ENCODE results near the gene KCNJ11. TPM values are rescaled to one million over a fixed set of nuclear protein-coding genes. Genes with fewer than 3 reads are reported as not detected.

KCNJ11 gene
- total and polyA plus RNA-seq, 4 donors = 2.1 to 11.8 (median 7.0) TPM

DNA sequence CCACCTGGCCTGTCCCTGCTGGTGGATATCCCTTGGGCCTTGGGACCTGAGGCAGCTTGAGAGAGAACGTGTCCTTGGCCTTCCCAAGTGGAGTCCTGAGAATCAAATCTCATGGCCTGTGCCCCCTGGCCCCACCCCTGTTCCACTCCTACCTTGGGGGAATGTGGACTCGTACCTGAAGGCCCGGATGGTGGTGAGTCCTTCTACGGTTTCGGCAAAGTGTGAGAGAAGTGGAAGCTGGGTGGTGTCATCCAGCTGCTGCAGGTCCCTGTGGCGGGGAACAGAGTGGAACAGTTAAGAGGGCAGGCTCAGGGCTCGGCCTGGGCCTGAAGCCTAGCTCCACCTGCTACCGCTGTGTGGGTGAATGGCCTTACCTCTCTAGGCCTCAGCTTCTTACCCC is 14.0 kb upstream of the KCNJ11 start:
- H3K27me3 ChIP-seq (ENCODE audit: control insufficient read depth, insufficient read depth, low read length) = no peaks in the 10 kb centered on the region

DNA sequence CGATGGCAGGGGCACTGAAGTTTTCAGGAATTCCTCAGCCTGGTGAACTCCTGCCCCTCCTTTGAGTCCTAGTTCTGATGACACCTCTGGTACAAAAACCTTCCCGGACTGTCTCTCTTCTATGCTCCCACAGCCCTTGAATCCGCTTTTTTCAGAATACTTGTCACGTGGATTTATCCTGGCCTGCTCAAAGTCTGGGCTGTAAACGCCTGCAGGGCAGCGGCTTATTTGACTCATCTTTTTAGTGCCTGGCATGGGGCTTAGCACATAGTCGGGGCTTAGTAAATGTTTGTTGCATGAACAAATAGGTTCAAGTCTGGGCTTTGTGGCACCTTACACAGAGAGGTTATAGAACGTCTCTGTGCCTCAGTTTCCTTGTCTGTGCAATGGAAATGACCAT is 13.4 kb upstream of the KCNJ11 start:
- DNase-seq (ENCODE audit: low read depth in 4 of 6, low spot score in 6 of 6) = no peak
- Histone ChIP-seq H3K27ac (ENCODE audit: low read depth, low read length) (no peak overlapping the region), H3K27me3 (ENCODE audit: control insufficient read depth, insufficient read depth, low read length) (no peaks in the 10 kb centered on the region), H3K4me1 (ENCODE audit: control insufficient read depth, insufficient read depth, low read length) (peaks cover 8% of the 10 kb centered on the region), H3K9me3 (ENCODE audit: control insufficient read depth, insufficient read depth, low read length) (no peaks in the 10 kb centered on the region), H3K36me3 (ENCODE audit: control insufficient read depth, insufficient read depth, low read length) (peaks cover 21% of the 10 kb centered on the region), H3K4me3 (ENCODE audit: low read depth, low read length) (no peak overlapping the region)
- WGBS (ENCODE audit: insufficient coverage) = 77% methylated on average over 5 of the region's 8 CpGs

More for the DNA sequence above, 14.0 kb upstream of the KCNJ11 start:
- DNase-seq (ENCODE audit: low read depth in 4 of 6, low spot score in 6 of 6) = no peak
- Histone ChIP-seq H3K9me3 (ENCODE audit: control insufficient read depth, insufficient read depth, low read length) (no peaks in the 10 kb centered on the region), H3K4me3 (ENCODE audit: low read depth, low read length) (no peak overlapping the region), H3K4me1 (ENCODE audit: control insufficient read depth, insufficient read depth, low read length) (peaks cover 8% of the 10 kb centered on the region), H3K36me3 (ENCODE audit: control insufficient read depth, insufficient read depth, low read length) (peaks cover 17% of the 10 kb centered on the region), H3K27ac (ENCODE audit: low read depth, low read length) (no peak overlapping the region)
- WGBS (ENCODE audit: insufficient coverage) = 98% methylated on average over 5 of the region's 8 CpGs

DNA sequence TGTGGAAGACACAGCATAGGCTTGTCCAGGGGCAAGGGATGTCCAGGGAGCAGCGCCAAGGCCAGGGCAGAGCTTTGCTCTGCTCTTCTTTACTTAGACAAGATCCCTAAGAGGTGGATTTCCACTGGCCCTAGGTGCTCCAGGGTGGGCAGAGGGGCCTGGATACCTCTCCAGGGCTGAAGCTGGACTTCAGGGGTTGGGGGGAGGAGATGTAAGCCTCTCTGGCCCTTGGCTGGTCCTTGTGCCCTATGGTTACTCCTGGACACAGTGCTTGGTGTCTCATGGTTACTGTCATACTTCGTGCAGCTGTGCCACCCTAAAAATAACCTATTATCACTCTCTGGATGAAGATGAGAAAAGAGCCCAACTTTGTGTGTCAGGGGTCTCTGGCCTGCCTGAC is 12.9 kb upstream of the KCNJ11 start:
- H3K27ac ChIP-seq (ENCODE audit: low read depth, low read length) = no peak overlapping the region
- DNase-seq (ENCODE audit: low read depth in 4 of 6, low spot score in 6 of 6) = no peak
- no peak overlapping the region for H3K4me3 ChIP-seq (ENCODE audit: low read depth, low read length)
- no peaks in the 10 kb centered on the region for H3K27me3 ChIP-seq (ENCODE audit: control insufficient read depth, insufficient read depth, low read length)
- peaks cover 8% of the 10 kb centered on the region for H3K4me1 ChIP-seq (ENCODE audit: control insufficient read depth, insufficient read depth, low read length)
- 64% methylated on average over 2 of the region's 2 CpGs for WGBS (ENCODE audit: insufficient coverage)
- peaks cover 22% of the 10 kb centered on the region for H3K36me3 ChIP-seq (ENCODE audit: control insufficient read depth, insufficient read depth, low read length)
- no peaks in the 10 kb centered on the region for H3K9me3 ChIP-seq (ENCODE audit: control insufficient read depth, insufficient read depth, low read length)

DNA sequence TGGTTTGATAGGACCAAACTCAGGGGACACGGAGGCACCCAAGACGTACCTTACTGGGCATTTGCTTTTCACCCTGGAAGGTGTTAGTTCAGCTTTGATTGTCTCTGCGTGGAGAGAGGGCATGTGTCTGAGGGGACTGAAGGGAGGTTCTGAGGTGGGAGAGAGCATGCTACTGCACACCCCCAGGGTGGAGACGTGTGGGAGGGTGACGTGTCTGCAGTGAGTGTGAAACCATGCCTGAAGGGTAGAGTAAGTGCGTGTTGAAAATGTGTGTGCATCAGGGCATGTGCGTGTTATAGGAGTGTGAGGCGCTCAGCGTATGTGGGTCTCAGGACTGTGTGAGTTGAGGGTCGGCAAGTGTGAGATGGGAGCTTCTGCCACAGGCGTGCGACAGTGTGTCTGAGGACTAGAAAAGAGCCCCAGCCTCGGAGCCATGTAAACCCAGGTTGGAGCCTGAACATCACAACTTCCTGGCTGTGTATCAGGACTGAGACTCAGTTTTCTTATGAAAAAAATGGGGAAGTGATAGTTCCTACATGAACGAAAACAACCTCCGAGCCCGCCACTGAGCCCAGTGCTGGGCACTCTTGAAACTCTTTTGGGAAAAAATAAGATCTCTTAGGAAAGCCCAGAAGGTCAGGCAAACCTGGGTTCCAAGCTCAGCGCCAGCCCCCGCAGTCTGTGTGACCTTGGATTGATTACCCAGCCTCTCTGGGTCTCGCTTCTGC is 11.8 kb upstream of the KCNJ11 start:
- H3K36me3 ChIP-seq (ENCODE audit: control insufficient read depth, insufficient read depth, low read length) = peaks cover 33% of the 10 kb centered on the region
- DNase-seq (ENCODE audit: low read depth in 4 of 6, low spot score in 6 of 6) = no peak
- peaks cover 1% of the 10 kb centered on the region for H3K4me1 ChIP-seq (ENCODE audit: control insufficient read depth, insufficient read depth, low read length)
- WGBS (ENCODE audit: insufficient coverage) = 93% methylated on average over 18 of the region's 19 CpGs
- H3K9me3 ChIP-seq (ENCODE audit: control insufficient read depth, insufficient read depth, low read length) = no peaks in the 10 kb centered on the region
- H3K27ac ChIP-seq (ENCODE audit: low read depth, low read length) = no peak overlapping the region
- no peak overlapping the region for H3K4me3 ChIP-seq (ENCODE audit: low read depth, low read length)
- no peaks in the 10 kb centered on the region for H3K27me3 ChIP-seq (ENCODE audit: control insufficient read depth, insufficient read depth, low read length)

DNA sequence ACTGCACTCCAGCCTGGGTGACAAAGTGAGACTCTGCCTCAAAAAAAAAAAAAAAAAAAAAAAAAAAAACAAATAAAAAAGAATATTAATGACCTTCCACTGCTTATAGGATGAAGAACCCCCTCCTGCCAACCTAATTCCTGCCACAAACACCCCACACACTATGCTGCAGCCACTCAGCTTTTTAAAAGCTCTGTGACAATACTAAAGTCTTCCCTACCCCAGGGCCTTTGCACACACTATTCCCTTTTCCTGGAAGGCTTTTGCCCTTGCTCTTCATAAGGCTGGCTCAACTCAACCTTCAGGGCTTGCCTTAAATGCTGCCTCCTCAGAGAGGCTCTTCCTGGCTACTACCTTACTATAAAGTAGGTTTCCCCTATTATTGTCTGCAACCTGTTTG is 10.8 kb upstream of the KCNJ11 start:
- H3K4me3 ChIP-seq (ENCODE audit: low read depth, low read length) = no peak overlapping the region
- no peak overlapping the region for H3K27ac ChIP-seq (ENCODE audit: low read depth, low read length)
- DNase-seq (ENCODE audit: low read depth in 4 of 6, low spot score in 6 of 6) = no peak
- H3K36me3 ChIP-seq (ENCODE audit: control insufficient read depth, insufficient read depth, low read length) = peaks cover 42% of the 10 kb centered on the region
- no peaks in the 10 kb centered on the region for H3K4me1 ChIP-seq (ENCODE audit: control insufficient read depth, insufficient read depth, low read length)
- no peaks in the 10 kb centered on the region for H3K9me3 ChIP-seq (ENCODE audit: control insufficient read depth, insufficient read depth, low read length)
- no peaks in the 10 kb centered on the region for H3K27me3 ChIP-seq (ENCODE audit: control insufficient read depth, insufficient read depth, low read length)

DNA sequence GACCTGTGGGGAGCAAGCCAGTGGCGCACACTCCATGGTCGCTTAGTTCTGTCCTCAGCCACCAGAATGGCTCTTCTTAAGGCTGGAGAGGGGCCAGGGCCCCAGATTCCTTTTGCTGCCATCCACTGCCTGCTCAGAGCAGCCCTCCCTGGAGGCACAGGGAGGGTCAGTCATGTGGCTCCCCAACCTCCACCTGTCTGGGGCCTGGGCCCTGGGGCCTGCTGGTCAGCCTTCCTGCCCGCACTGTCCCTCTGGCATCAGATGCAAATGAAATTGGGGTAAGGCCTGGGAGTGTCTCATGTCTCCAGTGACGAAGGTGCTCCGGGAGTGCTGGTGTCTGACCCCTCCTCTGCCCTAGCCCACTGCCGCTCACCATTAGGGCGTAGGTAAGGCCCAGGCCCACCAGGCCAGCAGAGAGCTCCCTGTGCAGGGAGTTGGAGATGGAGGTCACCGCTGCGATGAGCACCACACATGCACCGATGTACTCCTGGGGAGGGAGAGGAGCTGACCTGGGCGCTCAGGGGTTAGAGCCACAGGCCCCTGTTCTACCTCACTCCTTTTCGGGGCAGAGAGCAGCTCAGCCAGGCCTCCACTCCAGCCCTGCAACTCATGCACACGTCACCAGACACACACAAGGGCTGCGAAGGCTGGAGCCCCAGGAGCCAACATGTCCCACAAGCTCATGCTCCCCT is 9.0 kb upstream of the KCNJ11 start:
- Histone ChIP-seq H3K36me3 (ENCODE audit: control insufficient read depth, insufficient read depth, low read length) (peaks cover 57% of the 10 kb centered on the region), H3K4me3 (ENCODE audit: low read depth, low read length) (no peak overlapping the region), H3K27ac (ENCODE audit: low read depth, low read length) (no peak overlapping the region), H3K27me3 (ENCODE audit: control insufficient read depth, insufficient read depth, low read length) (no peaks in the 10 kb centered on the region), H3K4me1 (ENCODE audit: control insufficient read depth, insufficient read depth, low read length) (no peaks in the 10 kb centered on the region), H3K9me3 (ENCODE audit: control insufficient read depth, insufficient read depth, low read length) (no peaks in the 10 kb centered on the region)
- WGBS (ENCODE audit: insufficient coverage) = 90% methylated on average over 7 of the region's 14 CpGs
- DNase-seq (ENCODE audit: low read depth in 4 of 6, low spot score in 6 of 6) = no peak

DNA sequence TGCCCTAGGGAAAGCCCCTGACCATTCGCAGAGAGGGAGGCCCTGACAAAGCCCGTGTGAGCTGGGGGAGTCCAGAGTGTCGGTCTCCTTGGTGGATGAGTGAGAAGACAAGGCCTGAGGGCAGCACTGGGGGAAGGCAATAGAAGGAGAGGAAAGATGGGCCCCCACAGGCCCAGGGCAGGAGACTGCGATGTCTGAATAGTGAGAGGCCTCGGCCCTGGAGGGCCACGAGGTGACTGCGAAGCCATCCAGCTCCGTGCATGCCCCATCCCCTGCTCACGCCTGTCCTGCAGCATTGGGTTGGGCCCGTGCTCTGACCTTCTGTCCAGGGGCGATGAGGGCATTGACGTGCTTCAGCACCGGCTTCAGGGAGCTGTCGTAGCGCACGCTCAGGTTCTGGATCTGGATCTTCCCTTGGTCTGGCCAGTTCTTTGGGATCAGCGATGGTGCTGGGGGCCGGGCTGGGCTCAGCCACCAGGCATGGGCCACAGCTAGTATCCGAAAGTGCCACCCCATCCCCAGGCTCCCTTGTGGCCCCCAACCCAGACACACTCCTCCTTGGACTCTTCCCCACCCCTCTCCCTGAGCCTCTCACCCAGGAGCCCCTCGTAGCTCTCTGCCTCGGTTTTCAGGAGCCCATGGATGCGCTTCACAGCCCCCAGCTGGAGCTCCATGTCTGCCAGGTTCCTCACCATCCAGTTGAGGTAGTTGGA is 8.3 kb upstream of the KCNJ11 start:
- Histone ChIP-seq H3K9me3 (ENCODE audit: control insufficient read depth, insufficient read depth, low read length) (no peaks in the 10 kb centered on the region), H3K27me3 (ENCODE audit: control insufficient read depth, insufficient read depth, low read length) (no peaks in the 10 kb centered on the region), H3K36me3 (ENCODE audit: control insufficient read depth, insufficient read depth, low read length) (peaks cover 57% of the 10 kb centered on the region), H3K4me3 (ENCODE audit: low read depth, low read length) (no peak overlapping the region), H3K4me1 (ENCODE audit: control insufficient read depth, insufficient read depth, low read length) (no peaks in the 10 kb centered on the region), H3K27ac (ENCODE audit: low read depth, low read length) (no peak overlapping the region)
- DNase-seq (ENCODE audit: low read depth in 4 of 6, low spot score in 6 of 6) = no peak
- WGBS (ENCODE audit: insufficient coverage) = 96% methylated on average over 19 of the region's 22 CpGs

DNA sequence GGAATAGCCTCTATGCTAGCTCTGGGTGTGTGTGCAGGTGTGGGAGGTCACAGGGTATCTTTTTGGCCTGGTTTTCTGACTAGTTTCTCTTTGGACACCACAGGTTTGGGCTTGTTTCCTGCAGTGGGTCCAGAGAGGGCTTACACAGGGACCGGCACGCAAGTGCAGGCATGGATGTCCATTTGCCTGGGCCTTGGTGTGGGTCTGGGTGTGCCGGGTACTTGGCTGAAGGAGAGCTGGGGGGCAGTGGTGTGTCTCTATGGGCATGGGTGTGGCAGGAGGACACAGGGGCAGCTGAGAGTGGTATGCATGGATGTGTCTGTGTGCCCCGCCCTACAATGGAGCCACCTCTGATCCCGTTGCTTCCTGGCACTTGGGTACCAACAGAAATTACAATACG is 7.5 kb upstream of the KCNJ11 start:
- H3K9me3 ChIP-seq (ENCODE audit: control insufficient read depth, insufficient read depth, low read length) = no peaks in the 10 kb centered on the region
- H3K4me3 ChIP-seq (ENCODE audit: low read depth, low read length) = no peak overlapping the region
- H3K36me3 ChIP-seq (ENCODE audit: control insufficient read depth, insufficient read depth, low read length) = peaks cover 57% of the 10 kb centered on the region
- DNase-seq (ENCODE audit: low read depth in 4 of 6, low spot score in 6 of 6) = no peak
- 94% methylated on average over 6 of the region's 6 CpGs for WGBS (ENCODE audit: insufficient coverage)
- no peaks in the 10 kb centered on the region for H3K4me1 ChIP-seq (ENCODE audit: control insufficient read depth, insufficient read depth, low read length)
- H3K27me3 ChIP-seq (ENCODE audit: control insufficient read depth, insufficient read depth, low read length) = no peaks in the 10 kb centered on the region
- no peak overlapping the region for H3K27ac ChIP-seq (ENCODE audit: low read depth, low read length)

DNA sequence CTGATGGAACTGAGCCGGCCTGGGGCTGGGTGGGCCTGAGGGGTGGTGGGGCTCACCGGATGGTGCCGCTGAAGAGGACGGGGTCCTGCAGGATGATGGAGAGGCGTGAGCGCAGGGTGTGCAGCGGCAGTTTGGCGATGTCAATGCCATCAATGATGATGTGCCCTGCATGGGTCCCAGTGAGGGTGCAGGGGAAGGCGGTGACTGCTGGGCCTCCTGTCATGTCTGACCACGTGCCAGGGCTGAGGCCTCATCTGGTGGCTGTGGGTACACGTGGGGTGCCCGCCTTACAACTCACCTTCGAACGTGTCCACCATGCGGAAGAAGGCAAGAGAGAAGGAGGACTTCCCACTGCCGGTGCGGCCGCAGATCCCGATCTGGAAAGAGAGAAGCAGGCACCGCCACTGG is 7.1 kb upstream of the KCNJ11 start:
- Histone ChIP-seq H3K36me3 (ENCODE audit: control insufficient read depth, insufficient read depth, low read length) (peaks cover 57% of the 10 kb centered on the region), H3K4me1 (ENCODE audit: control insufficient read depth, insufficient read depth, low read length) (no peaks in the 10 kb centered on the region), H3K9me3 (ENCODE audit: control insufficient read depth, insufficient read depth, low read length) (no peaks in the 10 kb centered on the region), H3K27me3 (ENCODE audit: control insufficient read depth, insufficient read depth, low read length) (no peaks in the 10 kb centered on the region), H3K4me3 (ENCODE audit: low read depth, low read length) (no peak overlapping the region), H3K27ac (ENCODE audit: low read depth, low read length) (no peak overlapping the region)
- 93% methylated on average over 20 of the region's 20 CpGs for WGBS (ENCODE audit: insufficient coverage)
- no peak for DNase-seq (ENCODE audit: low read depth in 4 of 6, low spot score in 6 of 6)
